SK-N-SH (cell line): ENCODE results near the gene FGFRL1. TPM values are rescaled to one million over a fixed set of nuclear protein-coding genes. Genes with fewer than 3 reads are reported as not detected.

Source experiments
- CTCF ChIA-PET: fragments of 300-600, 350-600 bp; formaldehyde crosslinking; extraction: SDS; loops from one replicate; lab custom pipeline; 2021; lab: Yijun Ruan, JAX
- POLR2A ChIA-PET: fragments of 350-600 bp; sonication (Branson Sonifier 250); formaldehyde crosslinking; extraction: SDS; loops from one replicate; lab custom pipeline; 2020; ENCODE audit warnings: antibody characterized with exemption, inconsistent platforms; lab: Yijun Ruan, JAX
- DNase-seq: peaks from one replicate; pipeline ENCODE4 v3.0.0; 2012
- H2AFZ ChIP-seq: fragments of 200-600 bp; sonication (generic); 2 replicates; pipeline ENCODE4 v1.8.1; 2016; ENCODE audit warnings: antibody characterized with exemption, mild to moderate bottlenecking, low read depth
- H3F3A ChIP-seq: fragments of 200-600 bp; sonication (generic); replicated peaks from 2 replicates; pipeline ENCODE3; 2016; ENCODE audit warnings: antibody characterized with exemption, mild to moderate bottlenecking; ENCODE audit not compliant: insufficient read depth
- H3K27ac ChIP-seq, 2 experiments: fragments of 200-500 bp in 1 of 2; fragments of 200-600 bp in 1 of 2; sonication (Bioruptor generic) in 1 of 2; sonication (generic), shearing (Covaris generic) in 1 of 2; 2 replicates each; pipeline versions ENCODE4 v1.5.1 to v1.6.1; 2014 to 2016; ENCODE audit warnings: low read depth in 2 of 2, inconsistent platforms in 1 of 2, low read length in 1 of 2, mild to moderate bottlenecking in 1 of 2, mixed read lengths in 1 of 2
- H3K27me3 ChIP-seq: fragments of 200-600 bp; sonication (generic), shearing (Covaris generic); 2 replicates; pipeline ENCODE4 v1.6.1; 2016; ENCODE audit warnings: mixed run types; ENCODE audit not compliant: insufficient read depth
- H3K36me3 ChIP-seq, 2 experiments: fragments of 200-500 bp in 1 of 2; fragments of 200-600 bp in 1 of 2; sonication (Bioruptor generic) in 1 of 2; sonication (generic) in 1 of 2; replicated peaks in 1 of 2; 2 replicates each; pipeline versions ENCODE3 to v1.5.1; 2014 to 2016; ENCODE audit warnings: low read length in 1 of 2, mild to moderate bottlenecking in 1 of 2; ENCODE audit not compliant: insufficient read depth in 2 of 2, control insufficient read depth in 1 of 2
- H3K4me1 ChIP-seq, 2 experiments: fragments of 200-500 bp in 1 of 2; fragments of 200-600 bp in 1 of 2; sonication (Bioruptor generic) in 1 of 2; sonication (generic), shearing (Covaris generic) in 1 of 2; 2 replicates each; pipeline versions ENCODE4 v1.5.1 to v1.6.1; 2014 to 2016; ENCODE audit warnings: low read depth in 1 of 2, low read length in 1 of 2, mixed run types in 1 of 2; ENCODE audit not compliant: insufficient read depth in 2 of 2, control insufficient read depth in 1 of 2
- H3K4me2 ChIP-seq: fragments of 200-600 bp; sonication (generic), shearing (Covaris generic); 2 replicates; pipeline ENCODE4 v1.6.1; 2017; ENCODE audit warnings: mixed run types
- H3K4me3 ChIP-seq, 2 experiments: fragments of 200-500 bp in 1 of 2; fragments of 200-600 bp in 1 of 2; sonication (Bioruptor generic) in 1 of 2; sonication (generic), shearing (Covaris generic) in 1 of 2; 2 replicates each; pipeline versions ENCODE4 v1.5.1 to v1.8.1; 2014 to 2016; ENCODE audit warnings: low read depth in 2 of 2, inconsistent platforms in 1 of 2, low read length in 1 of 2, mild to moderate bottlenecking in 1 of 2, mixed read lengths in 1 of 2, moderate library complexity in 1 of 2
- H3K79me2 ChIP-seq: fragments of 200-600 bp; sonication (generic); 2 replicates; pipeline ENCODE4 v1.8.1; 2017; ENCODE audit warnings: mild to moderate bottlenecking; ENCODE audit not compliant: insufficient read depth
- H3K9ac ChIP-seq: fragments of 200-600 bp; sonication (generic); 2 replicates; pipeline ENCODE4 v1.6.1; 2017; ENCODE audit warnings: mixed run types
- H3K9me2 ChIP-seq: fragments of 200-600 bp; sonication (generic); 2 replicates; pipeline ENCODE4 v1.6.1; 2017; ENCODE audit warnings: mixed run types
- H3K9me3 ChIP-seq: fragments of 200-600 bp; sonication (generic); 2 replicates; pipeline ENCODE4 v1.6.1; 2017; ENCODE audit warnings: mixed run types, mild to moderate bottlenecking, moderate library complexity
- H4K20me1 ChIP-seq: fragments of 200-600 bp; sonication (generic); 2 replicates; pipeline ENCODE4 v1.6.1; 2017; ENCODE audit warnings: mild to moderate bottlenecking, mixed run types; ENCODE audit not compliant: insufficient read depth
- CTCF ChIP-seq: fragments of 200-600 bp; sonication (generic); IDR thresholded peaks from 2 replicates; pipeline ENCODE4 v1.6.1; 2017; ENCODE audit warnings: antibody characterized with exemption, mild to moderate bottlenecking, moderate library complexity
- MAX ChIP-seq: IDR thresholded peaks from 2 replicates; pipeline ENCODE4 v1.4.0; 2012; ENCODE audit warnings: low read depth
- MEF2A ChIP-seq: IDR thresholded peaks from 2 replicates; pipeline ENCODE4 v1.4.0; 2012; ENCODE audit warnings: low read depth, borderline replicate concordance
- NFIC ChIP-seq: IDR thresholded peaks from 2 replicates; pipeline ENCODE4 v1.4.0; 2012; ENCODE audit warnings: borderline replicate concordance
- RAD21 ChIP-seq: IDR thresholded peaks from 2 replicates; pipeline ENCODE4 v1.6.1; 2012; ENCODE audit warnings: mild to moderate bottlenecking, low read length
- REST ChIP-seq: IDR thresholded peaks from 2 replicates; pipeline ENCODE4 v1.6.1; 2012; ENCODE audit warnings: mild to moderate bottlenecking, low read depth, low read length, moderate library complexity
- RXRA ChIP-seq: IDR thresholded peaks from 2 replicates; pipeline ENCODE4 v1.4.0; 2012; ENCODE audit warnings: low read depth, mild to moderate bottlenecking, borderline replicate concordance
- WGBS: methylation state at CpG from one replicate; pipeline ENCODE4 v1.1.6; 2017; ENCODE audit warnings: low lambda C conversion rate; 5-methylcytosine and 5-hydroxymethylcytosine counted together
- polyA plus RNA-seq, 3 experiments: library from polyadenylated mRNA; depleted of rRNA; stranded (reverse); fragments of >200 nt; gene quantifications; 2 replicates each; pipeline ENCODE4 v1.2.3, GENCODE V29; 2012

Gene FGFRL1
- polyA plus RNA-seq, 1 of the 3 experiments (the other 2 are of a cell fraction) = 22.5 TPM

- H3K27me3 ChIP-seq = peaks cover 26% of the 10 kb centered on the region
- ChIA-PET POLR2A (no interaction called here), CTCF (interaction anchor here (0.9 to 1.1 kb wide), 2 partner anchors 10 to 258 kb away, joined by 3 read pairs; no protein-coding TSS in a partner anchor)
- H3F3A ChIP-seq = no peaks in the 10 kb centered on the region
- no peaks in the 10 kb centered on the region for H3K9me2 ChIP-seq
- H3K4me3 ChIP-seq = no peak overlapping the region
- H3K27ac ChIP-seq = no peak overlapping the region
- H3K79me2 ChIP-seq = no peaks in the 10 kb centered on the region
- no peaks in the 10 kb centered on the region for H3K9me3 ChIP-seq
- no peak overlapping the region for H2AFZ ChIP-seq
- no peak overlapping the region for H3K4me2 ChIP-seq
- 43% methylated on average over 11 of the region's 15 CpGs for WGBS
- peaks cover 14% of the 10 kb centered on the region; the same call in 1 of the 2 replicates for H4K20me1 ChIP-seq
- TF ChIP-seq RAD21 (no peak), RXRA (no peak), CTCF (no peak), NFIC (no peak), MAX (no peak), MEF2A (no peak)
- DNase-seq = no peak
- H3K4me1 ChIP-seq = no peaks in the 10 kb centered on the region; a peak in 1 of 4 replicates
- no peaks in the 10 kb centered on the region for H3K36me3 ChIP-seq
- no peak overlapping the region for H3K9ac ChIP-seq
Measured at GRCh38 chr4:1000686-1001260, 10.7 kb upstream of the FGFRL1 start.

GRCh38 chr4:1001561-1002130, 9.8 kb upstream of the FGFRL1 start:
- Histone ChIP-seq H3K4me1 (no peaks in the 10 kb centered on the region; a peak in 1 of 4 replicates), H3K36me3 (no peaks in the 10 kb centered on the region), H3K4me3 (no peak overlapping the region), H3K79me2 (no peaks in the 10 kb centered on the region), H2AFZ (no peak overlapping the region), H3K27me3 (peaks cover 35% of the 10 kb centered on the region), H3F3A (no peaks in the 10 kb centered on the region), H3K9ac (no peak overlapping the region), H3K9me3 (no peaks in the 10 kb centered on the region), H3K9me2 (no peaks in the 10 kb centered on the region), H3K4me2 (no peak overlapping the region), H3K27ac (no peak overlapping the region), H4K20me1 (peaks cover 14% of the 10 kb centered on the region; the same call in 1 of the 2 replicates)
- ChIA-PET POLR2A (no interaction called here), CTCF (no interaction called here)
- no peak for DNase-seq
- TF ChIP-seq REST = no peak
- WGBS = 64% methylated on average over 25 of the region's 48 CpGs
